ENCODE measurements around the gene PARD6B.

The PARD6B gene

GRCh38 chr20:50804437-50805348 lies 73.3 kb downstream of the PARD6B start:
- Histone ChIP-seq H3K9me3 (no peaks in the 10 kb centered on the region), H3K4me1 (no peaks in the 10 kb centered on the region), H3K4me3 (no peak overlapping the region), H3K36me3 (replicated peaks) (no peaks in the 10 kb centered on the region), H3K27me3 (ENCODE audit: low read depth) (no peaks in the 10 kb centered on the region)
- DNase-seq (ENCODE audit: low spot score in 2 of 2) = no peak
- in situ Hi-C loops (cut with MboI; ENCODE audit: low sequenced_read_pairs) = no loop called here

DNA sequence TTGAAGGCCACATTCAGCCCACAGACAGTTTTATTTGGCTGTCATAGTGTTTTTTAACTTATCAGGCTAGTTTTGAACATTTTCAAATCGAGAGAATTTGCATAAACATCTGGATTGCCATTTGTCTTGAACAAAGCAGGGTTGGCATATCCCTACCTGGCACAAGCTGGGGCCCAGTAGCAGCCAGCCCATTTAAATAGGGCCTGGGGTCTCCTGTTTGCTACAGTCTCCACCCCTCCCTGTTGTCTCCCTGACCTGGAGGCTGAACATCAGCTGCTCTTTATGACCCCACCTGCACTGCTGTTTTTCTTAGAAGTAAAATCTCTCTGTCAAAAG lies 73.9 kb downstream of the PARD6B start:
- Histone ChIP-seq H3K36me3 (replicated peaks) (no peaks in the 10 kb centered on the region), H3K4me3 (no peak overlapping the region), H3K4me1 (no peaks in the 10 kb centered on the region), H3K27me3 (ENCODE audit: low read depth) (no peaks in the 10 kb centered on the region), H3K9me3 (no peaks in the 10 kb centered on the region)
- in situ Hi-C loops (cut with MboI; ENCODE audit: low sequenced_read_pairs) = no loop called here
- no peak for DNase-seq (ENCODE audit: low spot score in 2 of 2)

GRCh38 chr20:50806126-50806768 lies 74.9 kb downstream of the PARD6B start:
- DNase-seq (ENCODE audit: low spot score in 2 of 2) = no peak
- Histone ChIP-seq H3K27me3 (ENCODE audit: low read depth) (no peaks in the 10 kb centered on the region), H3K4me3 (no peak overlapping the region), H3K9me3 (no peaks in the 10 kb centered on the region), H3K36me3 (replicated peaks) (no peaks in the 10 kb centered on the region), H3K4me1 (no peaks in the 10 kb centered on the region)
- in situ Hi-C loops (cut with MboI; ENCODE audit: low sequenced_read_pairs) = no loop called here

All from HAP-1 (cell line).